Neural cell (in vitro differentiated cells): Measurements from ENCODE around the gene ATXN7L1. TPM values are rescaled to one million over a fixed set of nuclear protein-coding genes. Genes with fewer than 3 reads are reported as not detected.
A peak's percentile ranks its signal among the peaks of the same experiment; 100 is the strongest.

ENCODE experiments used
- H2AFZ ChIP-seq: fragments of 200-600, 300-800 bp; sonication (generic), shearing (Covaris generic); 2 replicates; pipeline ENCODE4 v1.6.0; 2014; ENCODE audit warnings: low read depth, mild to moderate bottlenecking, antibody characterized with exemption, low read length, moderate library complexity
- H3F3A ChIP-seq: fragments of 200-600 bp; shearing (Covaris generic); 2 replicates; pipeline ENCODE4 v1.6.1; 2016; ENCODE audit warnings: mild to moderate bottlenecking, moderate library complexity, mixed read lengths, antibody characterized with exemption, low read length; ENCODE audit not compliant: insufficient read depth, poor library complexity, severe bottlenecking
- H3K27ac ChIP-seq: fragments of 200-600, 300-800 bp; sonication (generic), shearing (Covaris generic); 2 replicates; pipeline ENCODE4 v1.5.1; 2014; ENCODE audit warnings: mild to moderate bottlenecking, low read length, moderate library complexity
- H3K27me3 ChIP-seq: fragments of 300-800, 200-600 bp; sonication (generic), shearing (Covaris generic); 2 replicates; pipeline ENCODE4 v1.6.0; 2014; ENCODE audit warnings: mild to moderate bottlenecking, low read depth, low read length, moderate library complexity; ENCODE audit not compliant: insufficient read depth
- H3K36me3 ChIP-seq: fragments of 300-800, 200-600 bp; sonication (generic), shearing (Covaris generic); 2 replicates; pipeline ENCODE4 v1.5.1; 2014; ENCODE audit warnings: mild to moderate bottlenecking, antibody characterized with exemption, low read length, moderate library complexity; ENCODE audit not compliant: insufficient read depth
- H3K4me2 ChIP-seq: fragments of 300-800, 200-600 bp; sonication (generic), shearing (Covaris generic); 2 replicates; pipeline ENCODE4 v1.6.0; 2014; ENCODE audit warnings: mild to moderate bottlenecking, low read length
- H3K4me3 ChIP-seq: fragments of 300-800, 200-600 bp; sonication (generic), shearing (Covaris generic); 2 replicates; pipeline ENCODE4 v1.5.1; 2014; ENCODE audit warnings: mild to moderate bottlenecking, low read length, moderate library complexity
- H3K79me2 ChIP-seq: fragments of 200-600 bp; shearing (Covaris generic); replicated peaks from 2 replicates; pipeline ENCODE4 v1.6.0; 2014; ENCODE audit warnings: mild to moderate bottlenecking, low read length, moderate library complexity; ENCODE audit not compliant: insufficient read depth
- H3K9ac ChIP-seq: fragments of 300-800, 200-600 bp; sonication (generic), shearing (Covaris generic); 2 replicates; pipeline ENCODE4 v1.6.1; 2016; ENCODE audit warnings: mild to moderate bottlenecking, low read length, mixed read lengths
- H3K9me2 ChIP-seq: fragments of 200-600 bp; shearing (Covaris generic); 2 replicates; pipeline ENCODE4 v1.6.1; 2016; ENCODE audit warnings: mild to moderate bottlenecking, low read length, mixed read lengths; ENCODE audit not compliant: insufficient read depth
- H3K9me3 ChIP-seq: fragments of 200-600, 300-800 bp; sonication (generic), shearing (Covaris generic); 2 replicates; pipeline ENCODE4 v1.6.1; 2016; ENCODE audit warnings: mild to moderate bottlenecking, mixed run types, low read length, moderate library complexity, mixed read lengths
- H4K20me1 ChIP-seq: fragments of 200-600 bp; shearing (Covaris generic); 2 replicates; pipeline ENCODE4 v1.6.1; 2016; ENCODE audit warnings: mild to moderate bottlenecking, mixed run types; ENCODE audit not compliant: insufficient read depth
- EP300 ChIP-seq: fragments of 450-650 bp; conservative IDR thresholded peaks from 2 replicates; pipeline ENCODE4 v1.6.1; 2014; ENCODE audit warnings: antibody characterized with exemption, mild to moderate bottlenecking, moderate library complexity; ENCODE audit not compliant: poor library complexity, severe bottlenecking
- EZH2 ChIP-seq: fragments of 200-600, 300-800 bp; shearing (Covaris generic), sonication (generic); IDR thresholded peaks from 2 replicates; pipeline ENCODE4 v1.6.1; 2014; ENCODE audit warnings: antibody characterized with exemption, low read length, borderline replicate concordance, mild to moderate bottlenecking; ENCODE audit not compliant: insufficient read depth, poor library complexity, severe bottlenecking
- MXI1 ChIP-seq: fragments of 450-650 bp; conservative IDR thresholded peaks from 2 replicates; pipeline ENCODE4 v1.6.1; 2014; ENCODE audit warnings: antibody characterized with exemption, mild to moderate bottlenecking; ENCODE audit not compliant: poor library complexity, severe bottlenecking
- POLR2AphosphoS5 ChIP-seq: IDR thresholded peaks from 2 replicates; pipeline ENCODE4 v1.6.1; 2012
- RAD21 ChIP-seq: fragments of 450-650 bp; conservative IDR thresholded peaks from 2 replicates; pipeline ENCODE4 v1.6.1; 2014; ENCODE audit warnings: antibody characterized with exemption, mild to moderate bottlenecking, moderate library complexity
- SMC3 ChIP-seq: fragments of 450-650 bp; conservative IDR thresholded peaks from 2 replicates; pipeline ENCODE4 v1.6.1; 2014; ENCODE audit warnings: antibody characterized with exemption, mild to moderate bottlenecking, moderate library complexity; ENCODE audit not compliant: poor library complexity
- TAF1 ChIP-seq: IDR thresholded peaks from 2 replicates; pipeline ENCODE4 v1.6.1; 2012; ENCODE audit warnings: low read depth
- polyA plus RNA-seq: library from polyadenylated mRNA; depleted of rRNA; stranded (reverse); fragments of >200 nt; gene quantifications from 2 replicates; pipeline ENCODE4 v1.2.3, GENCODE V29; 2014
- TF ChIP-seq, protein P1 (sequence below): IDR thresholded peaks from 2 replicates; pipeline ENCODE4 v1.6.1; 2012; ENCODE audit warnings: borderline replicate concordance
- TF ChIP-seq, protein P2 (sequence below): fragments of 450-650 bp; IDR thresholded peaks from 2 replicates; pipeline ENCODE4 v1.5.1; 2014; ENCODE audit warnings: antibody characterized with exemption, mild to moderate bottlenecking, moderate library complexity; ENCODE audit not compliant: poor library complexity, severe bottlenecking

ATXN7L1 gene
- polyA plus RNA-seq, 1 donor from 2014 or later, result 4.3 TPM

GRCh38 chr7:105838627-105839231 is 37.7 kb downstream of the ATXN7L1 start:
- Histone ChIP-seq H3K27me3 (no peaks in the 10 kb centered on the region), H2AFZ (no peak overlapping the region), H4K20me1 (no peaks in the 10 kb centered on the region), H3K4me2 (no peak overlapping the region), H3K9me2 (no peaks in the 10 kb centered on the region), H3K9me3 (no peaks in the 10 kb centered on the region), H3K79me2 (no peaks in the 10 kb centered on the region), H3K9ac (no peak overlapping the region), H3F3A (no peaks in the 10 kb centered on the region), H3K36me3 (no peaks in the 10 kb centered on the region), H3K27ac (peak overlapping the region; percentile 59), H3K4me3 (peak overlapping the region; percentile 53)
- TF ChIP-seq EZH2 (no peak), SMC3 (no peak), EP300 (no peak)
- TF ChIP-seq, protein P1, sequence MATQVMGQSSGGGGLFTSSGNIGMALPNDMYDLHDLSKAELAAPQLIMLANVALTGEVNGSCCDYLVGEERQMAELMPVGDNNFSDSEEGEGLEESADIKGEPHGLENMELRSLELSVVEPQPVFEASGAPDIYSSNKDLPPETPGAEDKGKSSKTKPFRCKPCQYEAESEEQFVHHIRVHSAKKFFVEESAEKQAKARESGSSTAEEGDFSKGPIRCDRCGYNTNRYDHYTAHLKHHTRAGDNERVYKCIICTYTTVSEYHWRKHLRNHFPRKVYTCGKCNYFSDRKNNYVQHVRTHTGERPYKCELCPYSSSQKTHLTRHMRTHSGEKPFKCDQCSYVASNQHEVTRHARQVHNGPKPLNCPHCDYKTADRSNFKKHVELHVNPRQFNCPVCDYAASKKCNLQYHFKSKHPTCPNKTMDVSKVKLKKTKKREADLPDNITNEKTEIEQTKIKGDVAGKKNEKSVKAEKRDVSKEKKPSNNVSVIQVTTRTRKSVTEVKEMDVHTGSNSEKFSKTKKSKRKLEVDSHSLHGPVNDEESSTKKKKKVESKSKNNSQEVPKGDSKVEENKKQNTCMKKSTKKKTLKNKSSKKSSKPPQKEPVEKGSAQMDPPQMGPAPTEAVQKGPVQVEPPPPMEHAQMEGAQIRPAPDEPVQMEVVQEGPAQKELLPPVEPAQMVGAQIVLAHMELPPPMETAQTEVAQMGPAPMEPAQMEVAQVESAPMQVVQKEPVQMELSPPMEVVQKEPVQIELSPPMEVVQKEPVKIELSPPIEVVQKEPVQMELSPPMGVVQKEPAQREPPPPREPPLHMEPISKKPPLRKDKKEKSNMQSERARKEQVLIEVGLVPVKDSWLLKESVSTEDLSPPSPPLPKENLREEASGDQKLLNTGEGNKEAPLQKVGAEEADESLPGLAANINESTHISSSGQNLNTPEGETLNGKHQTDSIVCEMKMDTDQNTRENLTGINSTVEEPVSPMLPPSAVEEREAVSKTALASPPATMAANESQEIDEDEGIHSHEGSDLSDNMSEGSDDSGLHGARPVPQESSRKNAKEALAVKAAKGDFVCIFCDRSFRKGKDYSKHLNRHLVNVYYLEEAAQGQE, result no peak
- TF ChIP-seq, protein P2, sequence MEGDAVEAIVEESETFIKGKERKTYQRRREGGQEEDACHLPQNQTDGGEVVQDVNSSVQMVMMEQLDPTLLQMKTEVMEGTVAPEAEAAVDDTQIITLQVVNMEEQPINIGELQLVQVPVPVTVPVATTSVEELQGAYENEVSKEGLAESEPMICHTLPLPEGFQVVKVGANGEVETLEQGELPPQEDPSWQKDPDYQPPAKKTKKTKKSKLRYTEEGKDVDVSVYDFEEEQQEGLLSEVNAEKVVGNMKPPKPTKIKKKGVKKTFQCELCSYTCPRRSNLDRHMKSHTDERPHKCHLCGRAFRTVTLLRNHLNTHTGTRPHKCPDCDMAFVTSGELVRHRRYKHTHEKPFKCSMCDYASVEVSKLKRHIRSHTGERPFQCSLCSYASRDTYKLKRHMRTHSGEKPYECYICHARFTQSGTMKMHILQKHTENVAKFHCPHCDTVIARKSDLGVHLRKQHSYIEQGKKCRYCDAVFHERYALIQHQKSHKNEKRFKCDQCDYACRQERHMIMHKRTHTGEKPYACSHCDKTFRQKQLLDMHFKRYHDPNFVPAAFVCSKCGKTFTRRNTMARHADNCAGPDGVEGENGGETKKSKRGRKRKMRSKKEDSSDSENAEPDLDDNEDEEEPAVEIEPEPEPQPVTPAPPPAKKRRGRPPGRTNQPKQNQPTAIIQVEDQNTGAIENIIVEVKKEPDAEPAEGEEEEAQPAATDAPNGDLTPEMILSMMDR, result no peak

DNA sequence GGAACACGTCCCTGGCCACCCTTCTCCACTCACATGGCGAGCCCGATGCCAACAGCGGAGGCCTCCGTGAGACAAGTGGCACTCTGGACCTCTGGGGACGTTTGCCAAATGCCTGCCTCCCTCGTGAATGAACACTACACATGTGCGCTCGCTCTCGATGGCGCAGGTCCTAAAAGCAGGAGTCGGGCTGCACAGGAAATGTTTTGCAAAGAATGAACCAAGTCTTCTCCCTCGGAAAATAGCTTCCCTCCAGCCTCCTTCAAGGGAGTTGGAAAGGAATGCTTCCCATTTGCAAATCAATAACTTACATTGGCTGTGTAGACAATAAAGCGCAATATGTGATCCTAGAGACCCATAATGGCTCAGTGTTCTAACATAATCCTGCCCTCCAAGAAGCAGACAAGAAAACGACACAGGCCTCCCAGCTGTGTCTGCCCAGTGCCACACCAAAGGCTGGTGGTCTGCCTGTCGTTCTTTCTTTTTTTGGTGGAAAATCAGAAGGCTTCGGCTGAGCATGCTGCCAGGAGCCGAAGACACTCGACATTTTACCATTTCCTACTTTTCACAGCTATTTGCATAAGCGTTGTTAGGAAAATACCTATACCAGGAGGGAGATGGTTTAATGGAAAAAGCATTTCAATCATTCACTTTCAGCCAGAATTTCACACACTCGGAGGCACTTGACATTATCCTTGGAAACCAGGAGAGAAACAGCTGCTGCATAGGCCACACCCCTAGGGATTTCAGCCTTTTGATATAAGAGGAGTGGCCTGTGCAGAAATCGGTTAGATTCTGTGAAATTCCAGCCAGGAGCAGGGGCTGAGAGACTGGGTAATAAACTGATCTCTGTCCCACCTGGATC is 38.4 kb downstream of the ATXN7L1 start:
- Histone ChIP-seq H3K9me3 (no peaks in the 10 kb centered on the region), H3F3A (no peaks in the 10 kb centered on the region), H3K9me2 (no peaks in the 10 kb centered on the region), H3K36me3 (no peaks in the 10 kb centered on the region), H3K27ac (peak overlapping the region; percentile 59), H3K4me2 (peak overlapping the region; percentile 3), H4K20me1 (no peaks in the 10 kb centered on the region), H3K27me3 (no peaks in the 10 kb centered on the region), H2AFZ (no peak overlapping the region), H3K79me2 (no peaks in the 10 kb centered on the region), H3K9ac (peak overlapping the region; percentile 32), H3K4me3 (peak overlapping the region; percentile 53)
- no peak for TF ChIP-seq EZH2
- no peak for TF ChIP-seq MXI1
- no peak for TF ChIP-seq TAF1
- no peak for TF ChIP-seq EP300
- TF ChIP-seq, protein P2, result no peak
- no peak for TF ChIP-seq SMC3
- TF ChIP-seq, protein P1, result no peak
- no peak for TF ChIP-seq RAD21
- TF ChIP-seq POLR2AphosphoS5, result no peak
